Esophagus muscularis mucosa (tissue), 4 donors: ENCODE data around the gene GK2.

Experiments used
- EP300 ChIP-seq: sonication (generic); formaldehyde crosslinking; IDR thresholded peaks from one replicate; pipeline ENCODE4 v1.6.1; 2017; ENCODE audit warnings: antibody characterized with exemption
- POLR2A ChIP-seq: fragments of 450-650 bp; IDR thresholded peaks from one replicate; pipeline ENCODE4 v1.6.1; 2017; ENCODE audit warnings: antibody characterized with exemption, moderate library complexity, mild to moderate bottlenecking, low read depth
- POLR2AphosphoS5 ChIP-seq, 2 donors: sonication (generic); formaldehyde crosslinking; IDR thresholded peaks; one replicate each; pipeline ENCODE4 v1.6.1; 2017; ENCODE audit warnings: antibody characterized with exemption in 2 of 2
- TF ChIP-seq, protein P1 (sequence below), 3 experiments: fragments of 200-600 bp in 2 of 3; fragments of 450-650 bp in 1 of 3; sonication (generic) in 2 of 3; IDR thresholded peaks; one replicate each; pipeline ENCODE4 v1.5.1; 2017 to 2019; ENCODE audit warnings: antibody characterized with exemption in 3 of 3, mild to moderate bottlenecking in 2 of 3, moderate library complexity in 1 of 3

DNA sequence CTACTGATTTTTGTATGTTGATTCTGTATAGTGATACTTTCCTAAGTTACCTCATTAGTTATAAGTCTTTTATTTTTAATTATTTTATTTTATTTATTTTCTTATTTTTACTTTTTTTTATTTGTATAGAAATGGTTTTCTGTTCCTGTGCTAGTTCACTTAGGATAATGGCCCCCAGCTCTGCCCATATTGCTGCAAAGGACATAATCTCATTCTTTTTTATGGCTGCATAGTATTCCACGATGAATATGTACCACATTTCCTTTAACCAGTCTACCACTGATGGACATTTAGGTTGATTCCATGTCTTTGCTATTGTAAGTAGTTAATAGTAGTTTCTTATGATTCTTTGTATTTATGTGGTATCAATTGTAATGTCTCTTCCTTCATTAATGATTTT is 31.5 kb upstream of the GK2 start:
- TF ChIP-seq, protein P1, sequence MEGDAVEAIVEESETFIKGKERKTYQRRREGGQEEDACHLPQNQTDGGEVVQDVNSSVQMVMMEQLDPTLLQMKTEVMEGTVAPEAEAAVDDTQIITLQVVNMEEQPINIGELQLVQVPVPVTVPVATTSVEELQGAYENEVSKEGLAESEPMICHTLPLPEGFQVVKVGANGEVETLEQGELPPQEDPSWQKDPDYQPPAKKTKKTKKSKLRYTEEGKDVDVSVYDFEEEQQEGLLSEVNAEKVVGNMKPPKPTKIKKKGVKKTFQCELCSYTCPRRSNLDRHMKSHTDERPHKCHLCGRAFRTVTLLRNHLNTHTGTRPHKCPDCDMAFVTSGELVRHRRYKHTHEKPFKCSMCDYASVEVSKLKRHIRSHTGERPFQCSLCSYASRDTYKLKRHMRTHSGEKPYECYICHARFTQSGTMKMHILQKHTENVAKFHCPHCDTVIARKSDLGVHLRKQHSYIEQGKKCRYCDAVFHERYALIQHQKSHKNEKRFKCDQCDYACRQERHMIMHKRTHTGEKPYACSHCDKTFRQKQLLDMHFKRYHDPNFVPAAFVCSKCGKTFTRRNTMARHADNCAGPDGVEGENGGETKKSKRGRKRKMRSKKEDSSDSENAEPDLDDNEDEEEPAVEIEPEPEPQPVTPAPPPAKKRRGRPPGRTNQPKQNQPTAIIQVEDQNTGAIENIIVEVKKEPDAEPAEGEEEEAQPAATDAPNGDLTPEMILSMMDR (IDR thresholded peaks at IDR 0.05): no peak
- TF ChIP-seq POLR2A (no peak), POLR2AphosphoS5 (IDR thresholded peaks at IDR 0.05) (no peak), EP300 (no peak)
